Measurements from ENCODE around the gene E2F1. TPM values are rescaled to one million over a fixed set of nuclear protein-coding genes. Genes with fewer than 3 reads are reported as not detected.

The E2F1 gene
- total and polyA plus RNA-seq, 4 donors: 0.10 to 11.0 (median 0.88) TPM

- Histone ChIP-seq H3K9ac (ENCODE audit: low read depth in 1 of 2, low read length in 2 of 2) (no peak overlapping the region), H3K27ac (ENCODE audit: low read depth in 1 of 2, low read length in 2 of 2) (no peak overlapping the region), H3K9me3 (ENCODE audit: control insufficient read depth in 4 of 4, low read length in 3 of 4) (no peaks in the 10 kb centered on the region), H3K4me3 (ENCODE audit: low read depth in 1 of 3, low read length in 3 of 3) (no peak overlapping the region), H3K36me3 (ENCODE audit: control insufficient read depth in 4 of 4, insufficient read depth in 3 of 4, low read depth in 1 of 4, low read length in 3 of 4) (no peaks in the 10 kb centered on the region), H3K4me1 (ENCODE audit: control insufficient read depth in 4 of 4, insufficient read depth in 4 of 4, low read length in 3 of 4) (no peaks in the 10 kb centered on the region), H3K27me3 (ENCODE audit: control insufficient read depth in 4 of 4, insufficient read depth in 4 of 4, low read length in 3 of 4) (no peaks in the 10 kb centered on the region)
- TF ChIP-seq YY1 (IDR thresholded peaks at IDR 0.05): no peak
- TF ChIP-seq TAF1 (conservative IDR thresholded peaks at IDR 0.05): no peak
- no peak for TF ChIP-seq NR2F2 (IDR thresholded peaks at IDR 0.05)
- no peak for TF ChIP-seq ATF3 (IDR thresholded peaks at IDR 0.05)
- no peak for TF ChIP-seq RXRA (IDR thresholded peaks at IDR 0.05)
- no peak for TF ChIP-seq FOXA1 (IDR thresholded peaks at IDR 0.05)
- no peak for TF ChIP-seq CTCF (IDR thresholded peaks at IDR 0.05; ENCODE audit: low read depth, low read length, missing input control)
- no peak for TF ChIP-seq REST (IDR thresholded peaks at IDR 0.05)
- TF ChIP-seq RAD21 (IDR thresholded peaks at IDR 0.05): no peak
- 89% methylated on average over 5 of the region's 5 CpGs for WGBS
- no peak for DNase-seq (ENCODE audit: low spot score)
These were observed 7.1 kb upstream of the E2F1 start for GRCh38 chr20:33693289-33693688.

GRCh38 chr20:33689973-33690372 lies 3.8 kb upstream of the E2F1 start:
- Histone ChIP-seq H3K9ac (ENCODE audit: low read depth in 1 of 2, low read length in 2 of 2) (no peak overlapping the region), H3K4me1 (ENCODE audit: control insufficient read depth in 4 of 4, insufficient read depth in 4 of 4, low read length in 3 of 4) (peaks cover 2 to 14% (median 8%) of the 10 kb centered on the region in 4 donors), H3K36me3 (ENCODE audit: control insufficient read depth in 4 of 4, insufficient read depth in 3 of 4, low read depth in 1 of 4, low read length in 3 of 4) (no peaks in the 10 kb centered on the region), H3K27me3 (ENCODE audit: control insufficient read depth in 4 of 4, insufficient read depth in 4 of 4, low read length in 3 of 4) (no peaks in the 10 kb centered on the region), H3K27ac (ENCODE audit: low read depth in 1 of 2, low read length in 2 of 2) (no peak overlapping the region), H3K9me3 (ENCODE audit: control insufficient read depth in 4 of 4, low read length in 3 of 4) (no peaks in the 10 kb centered on the region), H3K4me3 (ENCODE audit: low read depth in 1 of 3, low read length in 3 of 3) (no peak overlapping the region)
- 55% methylated on average over 4 of the region's 4 CpGs for WGBS
- TF ChIP-seq RXRA (IDR thresholded peaks at IDR 0.05): no peak
- no peak for TF ChIP-seq HNF4A (conservative IDR thresholded peaks at IDR 0.05)
- no peak for TF ChIP-seq GABPA (IDR thresholded peaks at IDR 0.05 in 1 of 2, conservative IDR thresholded peaks at IDR 0.05 in 1 of 2)
- TF ChIP-seq JUND (IDR thresholded peaks at IDR 0.05): no peak
- no peak for TF ChIP-seq MAX (IDR thresholded peaks at IDR 0.05)
- TF ChIP-seq YY1 (IDR thresholded peaks at IDR 0.05): no peak
- TF ChIP-seq ATF3 (IDR thresholded peaks at IDR 0.05): no peak
- no peak for TF ChIP-seq FOXA1 (IDR thresholded peaks at IDR 0.05)
- TF ChIP-seq RAD21 (IDR thresholded peaks at IDR 0.05): no peak
- TF ChIP-seq REST (IDR thresholded peaks at IDR 0.05): no peak
- no peak for TF ChIP-seq SP1 (IDR thresholded peaks at IDR 0.05)
- no peak for TF ChIP-seq TAF1 (conservative IDR thresholded peaks at IDR 0.05)
- no peak for TF ChIP-seq NR2F2 (IDR thresholded peaks at IDR 0.05)
- DNase-seq (ENCODE audit: low spot score): peak; percentile 64
